SK-N-SH (cell line): ENCODE results near the gene TXNRD1. TPM values are rescaled to one million over a fixed set of nuclear protein-coding genes. Genes with fewer than 3 reads are reported as not detected.
"Not testable (repeated sequence)": the region's sequence is repeated elsewhere in the genome, so short reads cannot be mapped to it uniquely, and the experiment has no call there.

ENCODE experiments used
- CTCF ChIA-PET: fragments of 300-600, 350-600 bp; formaldehyde crosslinking; extraction: SDS; loops from one replicate; lab custom pipeline; 2021; lab: Yijun Ruan, JAX
- POLR2A ChIA-PET: fragments of 350-600 bp; sonication (Branson Sonifier 250); formaldehyde crosslinking; extraction: SDS; loops from one replicate; lab custom pipeline; 2020; ENCODE audit warnings: antibody characterized with exemption, inconsistent platforms; lab: Yijun Ruan, JAX
- DNase-seq: peaks from one replicate; pipeline ENCODE4 v3.0.0; 2012
- H2AFZ ChIP-seq: fragments of 200-600 bp; sonication (generic); 2 replicates; pipeline ENCODE4 v1.8.1; 2016; ENCODE audit warnings: antibody characterized with exemption, mild to moderate bottlenecking, low read depth
- H3F3A ChIP-seq: fragments of 200-600 bp; sonication (generic); replicated peaks from 2 replicates; pipeline ENCODE3; 2016; ENCODE audit warnings: antibody characterized with exemption, mild to moderate bottlenecking; ENCODE audit not compliant: insufficient read depth
- H3K27ac ChIP-seq, 2 experiments: fragments of 200-500 bp in 1 of 2; fragments of 200-600 bp in 1 of 2; sonication (Bioruptor generic) in 1 of 2; sonication (generic), shearing (Covaris generic) in 1 of 2; 2 replicates each; pipeline versions ENCODE4 v1.5.1 to v1.6.1; 2014 to 2016; ENCODE audit warnings: low read depth in 2 of 2, inconsistent platforms in 1 of 2, low read length in 1 of 2, mild to moderate bottlenecking in 1 of 2, mixed read lengths in 1 of 2
- H3K27me3 ChIP-seq: fragments of 200-600 bp; sonication (generic), shearing (Covaris generic); 2 replicates; pipeline ENCODE4 v1.6.1; 2016; ENCODE audit warnings: mixed run types; ENCODE audit not compliant: insufficient read depth
- H3K36me3 ChIP-seq, 2 experiments: fragments of 200-500 bp in 1 of 2; fragments of 200-600 bp in 1 of 2; sonication (Bioruptor generic) in 1 of 2; sonication (generic) in 1 of 2; replicated peaks in 1 of 2; 2 replicates each; pipeline versions ENCODE3 to v1.5.1; 2014 to 2016; ENCODE audit warnings: low read length in 1 of 2, mild to moderate bottlenecking in 1 of 2; ENCODE audit not compliant: insufficient read depth in 2 of 2, control insufficient read depth in 1 of 2
- H3K4me1 ChIP-seq, 2 experiments: fragments of 200-500 bp in 1 of 2; fragments of 200-600 bp in 1 of 2; sonication (Bioruptor generic) in 1 of 2; sonication (generic), shearing (Covaris generic) in 1 of 2; 2 replicates each; pipeline versions ENCODE4 v1.5.1 to v1.6.1; 2014 to 2016; ENCODE audit warnings: low read depth in 1 of 2, low read length in 1 of 2, mixed run types in 1 of 2; ENCODE audit not compliant: insufficient read depth in 2 of 2, control insufficient read depth in 1 of 2
- H3K4me2 ChIP-seq: fragments of 200-600 bp; sonication (generic), shearing (Covaris generic); 2 replicates; pipeline ENCODE4 v1.6.1; 2017; ENCODE audit warnings: mixed run types
- H3K4me3 ChIP-seq, 2 experiments: fragments of 200-500 bp in 1 of 2; fragments of 200-600 bp in 1 of 2; sonication (Bioruptor generic) in 1 of 2; sonication (generic), shearing (Covaris generic) in 1 of 2; 2 replicates each; pipeline versions ENCODE4 v1.5.1 to v1.8.1; 2014 to 2016; ENCODE audit warnings: low read depth in 2 of 2, inconsistent platforms in 1 of 2, low read length in 1 of 2, mild to moderate bottlenecking in 1 of 2, mixed read lengths in 1 of 2, moderate library complexity in 1 of 2
- H3K79me2 ChIP-seq: fragments of 200-600 bp; sonication (generic); 2 replicates; pipeline ENCODE4 v1.8.1; 2017; ENCODE audit warnings: mild to moderate bottlenecking; ENCODE audit not compliant: insufficient read depth
- H3K9ac ChIP-seq: fragments of 200-600 bp; sonication (generic); 2 replicates; pipeline ENCODE4 v1.6.1; 2017; ENCODE audit warnings: mixed run types
- H3K9me2 ChIP-seq: fragments of 200-600 bp; sonication (generic); 2 replicates; pipeline ENCODE4 v1.6.1; 2017; ENCODE audit warnings: mixed run types
- H3K9me3 ChIP-seq: fragments of 200-600 bp; sonication (generic); 2 replicates; pipeline ENCODE4 v1.6.1; 2017; ENCODE audit warnings: mixed run types, mild to moderate bottlenecking, moderate library complexity
- H4K20me1 ChIP-seq: fragments of 200-600 bp; sonication (generic); 2 replicates; pipeline ENCODE4 v1.6.1; 2017; ENCODE audit warnings: mild to moderate bottlenecking, mixed run types; ENCODE audit not compliant: insufficient read depth
- CHD2 ChIP-seq: fragments of 150-350 bp; IDR thresholded peaks from 2 replicates; pipeline ENCODE4 v1.6.1; 2018; ENCODE audit warnings: low read length; ENCODE audit not compliant: partially characterized antibody
- EP300 ChIP-seq, 2 experiments: IDR thresholded peaks; 2 replicates each; pipeline versions ENCODE4 v1.4.0 to v1.6.1; 2012; ENCODE audit warnings: borderline replicate concordance in 1 of 2, low read depth in 1 of 2, low read length in 1 of 2
- MAX ChIP-seq: IDR thresholded peaks from 2 replicates; pipeline ENCODE4 v1.4.0; 2012; ENCODE audit warnings: low read depth
- MEF2A ChIP-seq: IDR thresholded peaks from 2 replicates; pipeline ENCODE4 v1.4.0; 2012; ENCODE audit warnings: low read depth, borderline replicate concordance
- NFIC ChIP-seq: IDR thresholded peaks from 2 replicates; pipeline ENCODE4 v1.4.0; 2012; ENCODE audit warnings: borderline replicate concordance
- POLR2AphosphoS5 ChIP-seq: IDR thresholded peaks from 2 replicates; pipeline ENCODE4 v1.6.1; 2012; ENCODE audit warnings: low read depth, low read length
- RAD21 ChIP-seq: IDR thresholded peaks from 2 replicates; pipeline ENCODE4 v1.6.1; 2012; ENCODE audit warnings: mild to moderate bottlenecking, low read length
- RXRA ChIP-seq: IDR thresholded peaks from 2 replicates; pipeline ENCODE4 v1.4.0; 2012; ENCODE audit warnings: low read depth, mild to moderate bottlenecking, borderline replicate concordance
- SIN3A ChIP-seq: IDR thresholded peaks from 2 replicates; pipeline ENCODE4 v1.6.1; 2012; ENCODE audit warnings: low read depth, mild to moderate bottlenecking, low read length, moderate library complexity, borderline replicate concordance
- TEAD4 ChIP-seq: IDR thresholded peaks from 2 replicates; pipeline ENCODE4 v1.4.0; 2012; ENCODE audit warnings: mild to moderate bottlenecking, borderline replicate concordance; ENCODE audit not compliant: insufficient read depth
- USF1 ChIP-seq: IDR thresholded peaks from 2 replicates; pipeline ENCODE4 v1.4.0; 2012; ENCODE audit warnings: low read depth, borderline replicate concordance
- ZBTB33 ChIP-seq: IDR thresholded peaks from 2 replicates; pipeline ENCODE4 v1.4.0; 2012; ENCODE audit warnings: low read depth, borderline replicate concordance
- WGBS: methylation state at CpG from one replicate; pipeline ENCODE4 v1.1.6; 2017; ENCODE audit warnings: low lambda C conversion rate; 5-methylcytosine and 5-hydroxymethylcytosine counted together
- polyA plus RNA-seq, 3 experiments: library from polyadenylated mRNA; depleted of rRNA; stranded (reverse); fragments of >200 nt; gene quantifications; 2 replicates each; pipeline ENCODE4 v1.2.3, GENCODE V29; 2012

The TXNRD1 gene
- polyA plus RNA-seq, 1 of the 3 experiments (the other 2 are of a cell fraction), result 143 TPM

- TF ChIP-seq TEAD4 (no peak), EP300 (IDR thresholded peaks at IDR 0.05; ENCODE audit: borderline replicate concordance in 1 of 2, low read depth in 1 of 2, low read length in 1 of 2) (no peak), SIN3A (no peak), MAX (no peak), RAD21 (no peak), RXRA (no peak), ZBTB33 (no peak)
- TF ChIP-seq, all 33 proteins: peak for 0
These were observed 114.3 kb downstream of the TXNRD1 start (continued) for GRCh38 chr12:104329707-104330532.

- no peak for DNase-seq
- no peak overlapping the region for H2AFZ ChIP-seq
- peaks cover 18% of the 10 kb centered on the region for H3F3A ChIP-seq
- no peak overlapping the region for H3K27ac ChIP-seq
- no peaks in the 10 kb centered on the region for H3K4me1 ChIP-seq
- 90% methylated on average over 2 of the region's 2 CpGs for WGBS
- no peaks in the 10 kb centered on the region for H3K27me3 ChIP-seq
- no peak overlapping the region for H3K9ac ChIP-seq
- H3K4me3 ChIP-seq, result no peak overlapping the region
- ChIA-PET CTCF (no interaction called here), POLR2A (no interaction called here)
- H3K9me2 ChIP-seq, result no peaks in the 10 kb centered on the region
- H4K20me1 ChIP-seq, result no peaks in the 10 kb centered on the region
- H3K9me3 ChIP-seq, result no peaks in the 10 kb centered on the region
- H3K36me3 ChIP-seq, result peaks cover 73 to 79% of the 10 kb centered on the region in 2 experiments
- peaks cover 12% of the 10 kb centered on the region; the same call in 1 of the 2 replicates for H3K79me2 ChIP-seq
- H3K4me2 ChIP-seq, result no peak overlapping the region
- TF ChIP-seq TEAD4 (no peak), CHD2 (no peak), POLR2AphosphoS5 (no peak), NFIC (no peak), MEF2A (no peak), USF1 (no peak)
These were observed 115.8 kb downstream of the TXNRD1 start for GRCh38 chr12:104331376-104331775.

GRCh38 chr12:104332273-104332672, 116.7 kb downstream of the TXNRD1 start:
- DNase-seq, H3K9ac ChIP-seq, H3K27ac ChIP-seq, CTCF ChIA-PET, H3K79me2 ChIP-seq, POLR2A ChIA-PET, H3K9me2 ChIP-seq, H3K4me3 ChIP-seq, H4K20me1 ChIP-seq, H3K27me3 ChIP-seq, H3K4me1 ChIP-seq, H3K9me3 ChIP-seq, H2AFZ ChIP-seq, H3K4me2 ChIP-seq: not testable (repeated sequence)
- peaks cover 73 to 82% of the 10 kb centered on the region in 2 experiments for H3K36me3 ChIP-seq
- peaks cover 18% of the 10 kb centered on the region for H3F3A ChIP-seq
- WGBS, result 91% methylated on average over 3 of the region's 3 CpGs
